GM12878 (cell line): ENCODE data around the gene KCNIP3. TPM values are rescaled to one million over a fixed set of nuclear protein-coding genes. Genes with fewer than 3 reads are reported as not detected.

ENCODE experiments used
- ATAC-seq: fragments of 200-7000 bp; cut with Tn5 transposase; 3 replicates; pipeline ENCODE4 v1.9.1; 2020; ENCODE audit warnings: mild to moderate bottlenecking, moderate library complexity
- BruUV-seq: library from RNA; stranded (reverse); fragments of 400-500 nt; replicated peaks from 2 replicates; lab custom pipeline; 2021; lab: Mats Ljungman, UMichigan
- CTCF ChIA-PET: fragments of 300-600 bp; sonication (Branson Sonifier 250); formaldehyde crosslinking; extraction: SDS; loops from one replicate; lab custom pipeline; 2021; ENCODE audit warnings: inconsistent platforms; lab: Yijun Ruan, JAX
- POLR2A ChIA-PET: fragments of 350-600 bp; formaldehyde crosslinking; extraction: SDS; loops from one replicate; lab custom pipeline; 2021; ENCODE audit warnings: inconsistent platforms; lab: Charles Lee
- RAD21 ChIA-PET: fragments of 300-600 bp; sonication (Branson Sonifier 250); formaldehyde crosslinking; loops from one replicate; lab custom pipeline; 2023; ENCODE audit warnings: antibody characterized with exemption; ENCODE audit not compliant: unreplicated experiment; lab: Charles Lee
- SMC1A ChIA-PET: fragments of 300-600 bp; sonication (Branson Sonifier 250); formaldehyde crosslinking; loops from one replicate; lab custom pipeline; 2023; ENCODE audit not compliant: unreplicated experiment, uncharacterized antibody; lab: Charles Lee
- DNase-seq: peaks from one replicate; pipeline ENCODE4 v3.0.0-alpha.2; 2011; ENCODE audit warnings: low read depth, low spot score
- FAIRE-seq: peaks from 3 replicates; lab custom pipeline; 2011; peaks lifted over from hg19 to GRCh38; lab: Jason Lieb, UNC
- H2AFZ ChIP-seq: 2 replicates; pipeline ENCODE4 v1.6.0; 2011; ENCODE audit warnings: low read depth, low read length, control low read depth; ENCODE audit not compliant: control insufficient read depth
- H3K27ac ChIP-seq: 2 replicates; pipeline ENCODE4 v1.5.1; 2011; ENCODE audit warnings: control low read depth; ENCODE audit not compliant: control insufficient read depth, insufficient read depth
- H3K27me3 ChIP-seq, 2 experiments: replicated peaks in 1 of 2; 2 replicates each; pipeline versions ENCODE4 v1.6.0 to v1.6.1; 2011; ENCODE audit warnings: low read length in 1 of 2; ENCODE audit not compliant: control insufficient read depth in 2 of 2, insufficient read depth in 2 of 2
- H3K36me3 ChIP-seq, 2 experiments: 2 replicates each; pipeline ENCODE4 v1.5.1; 2011; ENCODE audit warnings: low read length in 1 of 2; ENCODE audit not compliant: control insufficient read depth in 2 of 2, insufficient read depth in 2 of 2
- H3K4me1 ChIP-seq: 2 replicates; pipeline ENCODE4 v1.6.1; 2011; ENCODE audit warnings: mild to moderate bottlenecking, low read length, moderate library complexity, mixed read lengths; ENCODE audit not compliant: control insufficient read depth, insufficient read depth
- H3K4me2 ChIP-seq: 2 replicates; pipeline ENCODE4 v1.6.0; 2011; ENCODE audit warnings: control low read depth; ENCODE audit not compliant: control insufficient read depth, insufficient read depth
- H3K4me3 ChIP-seq: fragments of 200-600 bp; sonication (generic); 2 replicates; pipeline ENCODE4 v1.5.1; 2016
- H3K79me2 ChIP-seq: 2 replicates; pipeline ENCODE4 v1.6.0; 2011; ENCODE audit warnings: low read length; ENCODE audit not compliant: control insufficient read depth, insufficient read depth
- H3K9ac ChIP-seq: 2 replicates; pipeline ENCODE4 v1.8.0; 2011; ENCODE audit warnings: low read length, control low read depth, mixed read lengths; ENCODE audit not compliant: control insufficient read depth, insufficient read depth
- H3K9me3 ChIP-seq: replicated peaks from 3 replicates; pipeline ENCODE4 v1.5.1; 2011; ENCODE audit warnings: mild to moderate bottlenecking, low read length; ENCODE audit not compliant: control insufficient read depth, insufficient read depth
- H4K20me1 ChIP-seq: 2 replicates; pipeline ENCODE4 v1.6.0; 2011; ENCODE audit not compliant: control insufficient read depth, insufficient read depth
- BCL11A ChIP-seq: IDR thresholded peaks from 2 replicates; pipeline ENCODE4 v1.6.1; 2011; ENCODE audit warnings: low read depth, low read length
- BHLHE40 ChIP-seq, 2 experiments: fragments of 450-650 bp in 1 of 2; IDR thresholded peaks; 2 replicates each; pipeline ENCODE4 v1.6.1; 2011 to 2017; ENCODE audit warnings: low read depth in 2 of 2, borderline replicate concordance in 1 of 2, improper control_type of control experiment in 1 of 2, low read length in 1 of 2, mild to moderate bottlenecking in 1 of 2
- CBX5 ChIP-seq: sonication (generic); IDR thresholded peaks from 2 replicates; pipeline ENCODE4 v1.6.1; 2016; ENCODE audit warnings: low read depth, moderate library complexity, mild to moderate bottlenecking, inconsistent platforms
- DPF2 ChIP-seq: fragments of 450-650 bp; IDR thresholded peaks from 2 replicates; pipeline ENCODE4 v1.6.1; 2017; ENCODE audit warnings: mild to moderate bottlenecking
- ESRRA ChIP-seq: IDR thresholded peaks from 2 replicates; pipeline ENCODE4 v1.6.1; 2012; ENCODE audit warnings: mild to moderate bottlenecking, low read length, improper control_type of control experiment
- EZH2 ChIP-seq: IDR thresholded peaks from 2 replicates; pipeline ENCODE4 v1.6.1; 2012; ENCODE audit warnings: low read depth, mild to moderate bottlenecking, control low read depth, inconsistent platforms, low read length, borderline replicate concordance; ENCODE audit not compliant: control insufficient read depth
- KLF5 ChIP-seq: fragments of 450-650 bp; IDR thresholded peaks from 2 replicates; pipeline ENCODE4 v1.6.1; 2014; ENCODE audit warnings: mild to moderate bottlenecking; ENCODE audit not compliant: partially characterized antibody
- MEF2B ChIP-seq: fragments of 450-650 bp; IDR thresholded peaks from 2 replicates; pipeline ENCODE4 v1.6.1; 2018; ENCODE audit warnings: mild to moderate bottlenecking, moderate library complexity; ENCODE audit not compliant: partially characterized antibody, poor library complexity, severe bottlenecking
- MYC ChIP-seq: IDR thresholded peaks from 2 replicates; pipeline ENCODE4 v1.6.1; 2011; ENCODE audit warnings: mild to moderate bottlenecking, low read length, moderate library complexity, inconsistent platforms; ENCODE audit not compliant: insufficient read depth, insufficient replicate concordance, insufficient read length, severe bottlenecking
- NFXL1 ChIP-seq: fragments of 450-650 bp; IDR thresholded peaks from 2 replicates; pipeline ENCODE4 v1.6.1; 2017; ENCODE audit warnings: antibody characterized with exemption, mild to moderate bottlenecking, borderline replicate concordance
- RAD21 ChIP-seq: IDR thresholded peaks from 2 replicates; pipeline ENCODE4 v1.6.1; 2011; ENCODE audit warnings: mild to moderate bottlenecking, low read depth, low read length, moderate library complexity; ENCODE audit not compliant: insufficient read depth
- RB1 ChIP-seq: fragments of 450-650 bp; formaldehyde crosslinking; IDR thresholded peaks from 2 replicates; pipeline ENCODE4 v1.6.1; 2017; ENCODE audit warnings: mild to moderate bottlenecking, borderline replicate concordance
- SREBF1 ChIP-seq: IDR thresholded peaks from 2 replicates; pipeline ENCODE4 v1.6.1; 2012; ENCODE audit warnings: mild to moderate bottlenecking, low read length
- STAT3 ChIP-seq: IDR thresholded peaks from 2 replicates; pipeline ENCODE4 v1.6.1; 2011; ENCODE audit warnings: low read depth, low read length, improper control_type of control experiment
- TCF3 ChIP-seq: IDR thresholded peaks from 2 replicates; pipeline ENCODE4 v1.6.1; 2012; ENCODE audit warnings: low read depth, mild to moderate bottlenecking, low read length, borderline replicate concordance; ENCODE audit not compliant: insufficient read depth
- TCF7 ChIP-seq: IDR thresholded peaks from 2 replicates; pipeline ENCODE4 v1.6.1; 2014; ENCODE audit warnings: antibody characterized with exemption, borderline replicate concordance
- WGBS: methylation state at CpG from one replicate; pipeline ENCODE4 v1.1.6; 2016; ENCODE audit warnings: low lambda C conversion rate; ENCODE audit not compliant: insufficient replicate concordance, insufficient coverage; ENCODE audit errors: missing lambda C conversion rate; 5-methylcytosine and 5-hydroxymethylcytosine counted together
- in situ Hi-C: fragments of 300-500 bp; cut with MboI; formaldehyde crosslinking; loops from 9 replicates; pipeline ENCODE4 v1.14.3; 2018; ENCODE audit warnings: mixed read lengths
- intact Hi-C: fragments of 100-400 bp; cut with micrococcal nuclease; formaldehyde crosslinking; loops from one replicate; pipeline ENCODE4 v1.14.2; 2022; ENCODE audit not compliant: unreplicated experiment
- polyA plus RNA-seq, 11 experiments: library from polyadenylated mRNA; depleted of rRNA in 4 of 11; unstranded in 6 of 11; stranded (reverse) in 5 of 11; fragments of >200 nt; fragmentation: Nextera tagmentation in 4 of 11; fragmentation: Illumina TruSeq in 1 of 11; extraction: Ambion mirVana in 4 of 11; extraction: Trizol in 1 of 11; gene quantifications; 1 replicate in 1 of 11; 2 replicates in 10 of 11; pipeline versions ENCODE4 v1.2.1 to v1.2.3, GENCODE V29; 2011 to 2016; ENCODE audit warnings: inconsistent platforms in 2 of 11, missing spikeins in 2 of 11, low read depth in 1 of 11
- total RNA-seq, 4 experiments: library from RNA; depleted of rRNA in 3 of 4; stranded (reverse); fragments of >200 nt in 3 of 4; fragmentation: Illumina TruSeq in 1 of 4; extraction: Trizol in 1 of 4; gene quantifications; 2 replicates each; pipeline versions ENCODE4 v1.2.1 to v1.2.3, GENCODE V29; 2013 to 2021
- TF ChIP-seq, protein P1 (sequence below): IDR thresholded peaks from 2 replicates; pipeline ENCODE4 v1.6.1; 2012; ENCODE audit warnings: low read length, inconsistent platforms
- TF ChIP-seq, protein P2 (sequence below): fragments of 450-650 bp; IDR thresholded peaks from 2 replicates; pipeline ENCODE4 v1.6.1; 2017; ENCODE audit warnings: antibody characterized with exemption, mild to moderate bottlenecking, moderate library complexity

Gene KCNIP3
- total and polyA plus RNA-seq, 10 of the 15 experiments (the other 5 are each of a cell fraction or from before 2014, with no cell fraction given), result not detected

DNA sequence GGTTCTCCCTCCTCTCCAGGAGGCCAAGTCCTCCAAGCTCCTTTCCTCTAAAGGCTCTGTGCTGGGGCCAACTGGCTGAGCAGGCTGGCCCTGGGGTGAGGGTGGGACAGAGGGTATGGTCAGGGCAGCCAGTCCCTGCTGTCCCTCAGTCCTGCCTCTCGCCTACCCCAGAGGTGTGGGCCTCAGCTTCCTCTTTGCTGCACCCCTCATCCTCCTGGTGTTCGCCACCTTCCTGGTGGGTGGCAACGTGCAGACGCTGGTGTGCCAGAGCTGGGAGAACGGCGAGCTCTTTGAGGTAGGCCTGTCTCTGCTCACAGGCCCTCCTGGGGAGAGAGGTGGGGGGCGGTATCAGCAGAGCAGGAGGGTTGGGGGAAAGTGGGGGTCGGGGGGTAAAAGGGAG lies 16.1 kb upstream of the KCNIP3 start:
- no peaks in the 10 kb centered on the region for H3K79me2 ChIP-seq
- no peak for DNase-seq
- no peak for ATAC-seq
- TF ChIP-seq RB1, result no peak
- TF ChIP-seq MYC, result no peak
- TF ChIP-seq TCF3, result no peak
- TF ChIP-seq ESRRA, result no peak
- no peak for TF ChIP-seq SREBF1
- no peak for TF ChIP-seq RAD21
- no peak for TF ChIP-seq DPF2
- TF ChIP-seq BHLHE40 (IDR thresholded peaks at IDR 0.05; ENCODE audit: borderline replicate concordance in 1 of 2, low read depth in 2 of 2, low read length in 1 of 2), result no peak
- no peak for TF ChIP-seq EZH2
- TF ChIP-seq, protein P1, sequence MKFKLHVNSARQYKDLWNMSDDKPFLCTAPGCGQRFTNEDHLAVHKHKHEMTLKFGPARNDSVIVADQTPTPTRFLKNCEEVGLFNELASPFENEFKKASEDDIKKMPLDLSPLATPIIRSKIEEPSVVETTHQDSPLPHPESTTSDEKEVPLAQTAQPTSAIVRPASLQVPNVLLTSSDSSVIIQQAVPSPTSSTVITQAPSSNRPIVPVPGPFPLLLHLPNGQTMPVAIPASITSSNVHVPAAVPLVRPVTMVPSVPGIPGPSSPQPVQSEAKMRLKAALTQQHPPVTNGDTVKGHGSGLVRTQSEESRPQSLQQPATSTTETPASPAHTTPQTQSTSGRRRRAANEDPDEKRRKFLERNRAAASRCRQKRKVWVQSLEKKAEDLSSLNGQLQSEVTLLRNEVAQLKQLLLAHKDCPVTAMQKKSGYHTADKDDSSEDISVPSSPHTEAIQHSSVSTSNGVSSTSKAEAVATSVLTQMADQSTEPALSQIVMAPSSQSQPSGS, result no peak
- TF ChIP-seq, protein P2, sequence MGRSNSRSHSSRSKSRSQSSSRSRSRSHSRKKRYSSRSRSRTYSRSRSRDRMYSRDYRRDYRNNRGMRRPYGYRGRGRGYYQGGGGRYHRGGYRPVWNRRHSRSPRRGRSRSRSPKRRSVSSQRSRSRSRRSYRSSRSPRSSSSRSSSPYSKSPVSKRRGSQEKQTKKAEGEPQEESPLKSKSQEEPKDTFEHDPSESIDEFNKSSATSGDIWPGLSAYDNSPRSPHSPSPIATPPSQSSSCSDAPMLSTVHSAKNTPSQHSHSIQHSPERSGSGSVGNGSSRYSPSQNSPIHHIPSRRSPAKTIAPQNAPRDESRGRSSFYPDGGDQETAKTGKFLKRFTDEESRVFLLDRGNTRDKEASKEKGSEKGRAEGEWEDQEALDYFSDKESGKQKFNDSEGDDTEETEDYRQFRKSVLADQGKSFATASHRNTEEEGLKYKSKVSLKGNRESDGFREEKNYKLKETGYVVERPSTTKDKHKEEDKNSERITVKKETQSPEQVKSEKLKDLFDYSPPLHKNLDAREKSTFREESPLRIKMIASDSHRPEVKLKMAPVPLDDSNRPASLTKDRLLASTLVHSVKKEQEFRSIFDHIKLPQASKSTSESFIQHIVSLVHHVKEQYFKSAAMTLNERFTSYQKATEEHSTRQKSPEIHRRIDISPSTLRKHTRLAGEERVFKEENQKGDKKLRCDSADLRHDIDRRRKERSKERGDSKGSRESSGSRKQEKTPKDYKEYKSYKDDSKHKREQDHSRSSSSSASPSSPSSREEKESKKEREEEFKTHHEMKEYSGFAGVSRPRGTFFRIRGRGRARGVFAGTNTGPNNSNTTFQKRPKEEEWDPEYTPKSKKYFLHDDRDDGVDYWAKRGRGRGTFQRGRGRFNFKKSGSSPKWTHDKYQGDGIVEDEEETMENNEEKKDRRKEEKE, result no peak
- TF ChIP-seq STAT3, result no peak
- no peak for TF ChIP-seq KLF5
- no peak for TF ChIP-seq MEF2B
- no peak for TF ChIP-seq BCL11A
- TF ChIP-seq CBX5, result no peak
- TF ChIP-seq TCF7, result no peak
- TF ChIP-seq NFXL1, result no peak
- TF ChIP-seq, all 136 proteins: peak for 0
- intact Hi-C loops (no loop called here), in situ Hi-C loops (no loop called here)
- Histone ChIP-seq H2AFZ (no peak overlapping the region), H3K4me3 (no peak overlapping the region), H4K20me1 (no peaks in the 10 kb centered on the region), H3K36me3 (no peaks in the 10 kb centered on the region), H3K9ac (no peak overlapping the region), H3K27me3 (no peaks in the 10 kb centered on the region), H3K4me1 (no peaks in the 10 kb centered on the region), H3K9me3 (no peaks in the 10 kb centered on the region), H3K27ac (no peak overlapping the region), H3K4me2 (no peak overlapping the region)
- FAIRE-seq, result no peak
- BruUV-seq, result no TSS peak
- CTCF ChIA-PET, result interaction anchor here (1.3 kb wide), 1 partner anchor 14 kb away, joined by 3 read pairs; no protein-coding TSS in a partner anchor
- POLR2A ChIA-PET, result no interaction called here
- SMC1A ChIA-PET, result no interaction called here
- WGBS, result 55% methylated on average over 3 of the region's 8 CpGs
- RAD21 ChIA-PET, result no interaction called here
